Inflammatory macrophage treated with lipopolysaccharide for 1 hour (primary cell): ENCODE data around the gene MYO9B.
A peak's percentile ranks its signal among the peaks of the same experiment; 100 is the strongest.

Experiments used
- DNase-seq, 2 donors: peaks; one replicate each; pipeline ENCODE4 v3.0.0-alpha.2; 2020 to 2022

Gene MYO9B

GRCh38 chr19:17063428-17063827, 12.1 kb upstream of the MYO9B start:
- no peak for DNase-seq

- no peak for DNase-seq
These were observed 6.4 kb upstream of the MYO9B start for GRCh38 chr19:17069193-17069592.

GRCh38 chr19:17070421-17070820, 5.2 kb upstream of the MYO9B start:
- no peak for DNase-seq

GRCh38 chr19:17070912-17071311, 4.7 kb upstream of the MYO9B start:
- no peak for DNase-seq

GRCh38 chr19:17073869-17074633, 1.5 kb upstream of the MYO9B start:
- no peak for DNase-seq

GRCh38 chr19:17074634-17075034, 943 bp upstream of the MYO9B start:
- no peak for DNase-seq

GRCh38 chr19:17075864-17076542, 426 bp downstream of the MYO9B start:
- peak; percentile 43 to 62 for DNase-seq

- no peak for DNase-seq
These were observed 990 bp downstream of the MYO9B start for GRCh38 chr19:17076543-17076991.

- DNase-seq, result no peak
These were observed 2.0 kb downstream of the MYO9B start for GRCh38 chr19:17077447-17078028.

- DNase-seq, result peak; percentile 77 to 88
These were observed 2.7 kb downstream of the MYO9B start for GRCh38 chr19:17078036-17078919.

GRCh38 chr19:17078920-17079709, 3.5 kb downstream of the MYO9B start:
- peak; percentile 37 to 65 for DNase-seq

GRCh38 chr19:17079710-17080439, 4.3 kb downstream of the MYO9B start:
- DNase-seq, result peak; percentile 48 to 73

- DNase-seq, result no peak
These were observed 4.8 kb downstream of the MYO9B start for GRCh38 chr19:17080440-17080801.

- no peak for DNase-seq
These were observed 6.4 kb downstream of the MYO9B start for GRCh38 chr19:17081672-17082630.

GRCh38 chr19:17086120-17086519, 10.5 kb downstream of the MYO9B start:
- DNase-seq, result no peak

GRCh38 chr19:17086834-17087233, 11.3 kb downstream of the MYO9B start:
- no peak for DNase-seq

GRCh38 chr19:17088552-17088951, 13.0 kb downstream of the MYO9B start:
- DNase-seq, result no peak

- peak; percentile 91 to 96 for DNase-seq
These were observed 15.0 kb downstream of the MYO9B start for GRCh38 chr19:17090583-17090982.

- peak; percentile 67 to 91 for DNase-seq
These were observed 16.3 kb downstream of the MYO9B start for GRCh38 chr19:17091758-17092333.

GRCh38 chr19:17092696-17093095, 17.1 kb downstream of the MYO9B start:
- DNase-seq, result no peak
